GM18909 (cell line): ENCODE data around the gene RXRB.

Experiments
- ATAC-seq: cut with Tn5 transposase; IDR thresholded peaks from one replicate; pipeline ENCODE4 v1.9.1; 2021; ENCODE audit warnings: mild to moderate bottlenecking; ENCODE audit not compliant: unreplicated experiment, poor library complexity

Gene RXRB

DNA sequence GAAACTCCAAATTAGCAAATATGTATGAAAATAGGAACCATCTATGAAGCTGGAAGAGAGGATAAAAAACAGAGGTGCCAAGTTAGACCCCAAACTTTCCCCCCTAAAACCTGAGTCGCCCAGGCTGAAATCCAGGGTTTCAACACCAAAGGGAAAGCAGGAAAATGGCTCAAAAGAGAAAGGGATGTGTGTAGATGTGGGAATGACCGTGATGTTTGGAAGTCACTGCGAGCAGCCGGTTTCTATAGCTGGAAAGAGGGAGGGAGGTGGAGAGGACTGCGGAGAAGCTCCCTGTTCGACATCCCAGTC, 12.3 kb upstream of the RXRB start:
- ATAC-seq = no peak

DNA sequence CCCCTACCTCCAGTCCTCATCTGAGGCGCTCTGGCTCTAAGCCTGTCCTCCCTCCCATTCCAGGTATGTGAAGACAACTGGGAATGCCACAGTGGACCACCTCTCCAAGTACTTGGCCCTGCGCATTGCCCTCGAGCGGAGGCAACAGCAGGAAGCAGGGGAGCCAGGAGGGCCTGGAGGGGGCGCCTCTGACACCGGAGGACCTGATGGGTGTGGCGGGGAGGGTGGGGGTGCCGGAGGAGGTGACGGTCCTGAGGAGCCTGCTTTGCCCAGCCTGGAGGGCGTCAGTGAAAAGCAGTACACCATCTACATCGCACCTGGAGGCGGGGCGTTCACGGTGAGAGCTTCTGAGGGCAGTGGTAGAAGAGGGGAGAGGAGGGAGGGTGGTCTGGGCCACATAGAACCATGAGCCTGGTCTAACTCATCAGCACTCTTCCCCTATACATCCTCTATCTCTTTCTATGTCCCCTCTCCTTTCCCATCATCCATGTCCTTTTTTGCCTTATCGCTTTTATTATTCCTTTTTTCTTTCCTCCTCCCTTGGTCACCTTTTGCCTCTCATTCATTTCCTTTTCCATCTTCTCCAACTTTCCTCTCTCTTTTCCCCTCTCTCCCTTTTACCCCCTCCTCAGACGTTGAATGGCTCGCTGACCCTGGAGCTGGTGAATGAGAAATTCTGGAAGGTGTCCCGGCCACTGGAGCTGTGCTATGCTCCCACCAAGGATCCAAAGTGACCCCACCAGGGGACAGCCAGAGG, 11.4 kb upstream of the RXRB start:
- ATAC-seq = no peak

DNA sequence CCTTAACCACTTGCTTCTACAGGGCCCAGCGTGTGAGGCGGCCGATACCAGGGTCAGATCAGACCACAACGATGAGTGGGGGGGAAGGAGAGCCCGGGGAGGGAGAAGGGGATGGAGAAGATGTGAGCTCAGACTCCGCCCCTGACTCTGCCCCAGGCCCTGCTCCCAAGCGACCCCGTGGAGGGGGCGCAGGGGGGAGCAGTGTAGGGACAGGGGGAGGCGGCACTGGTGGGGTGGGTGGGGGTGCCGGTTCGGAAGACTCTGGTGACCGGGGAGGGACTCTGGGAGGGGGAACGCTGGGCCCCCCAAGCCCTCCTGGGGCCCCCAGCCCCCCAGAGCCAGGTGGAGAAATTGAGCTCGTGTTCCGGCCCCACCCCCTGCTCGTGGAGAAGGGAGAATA, 10.7 kb upstream of the RXRB start:
- ATAC-seq = no peak

GRCh38 chr6:33209856-33210255, 9.4 kb upstream of the RXRB start:
- no peak for ATAC-seq

DNA sequence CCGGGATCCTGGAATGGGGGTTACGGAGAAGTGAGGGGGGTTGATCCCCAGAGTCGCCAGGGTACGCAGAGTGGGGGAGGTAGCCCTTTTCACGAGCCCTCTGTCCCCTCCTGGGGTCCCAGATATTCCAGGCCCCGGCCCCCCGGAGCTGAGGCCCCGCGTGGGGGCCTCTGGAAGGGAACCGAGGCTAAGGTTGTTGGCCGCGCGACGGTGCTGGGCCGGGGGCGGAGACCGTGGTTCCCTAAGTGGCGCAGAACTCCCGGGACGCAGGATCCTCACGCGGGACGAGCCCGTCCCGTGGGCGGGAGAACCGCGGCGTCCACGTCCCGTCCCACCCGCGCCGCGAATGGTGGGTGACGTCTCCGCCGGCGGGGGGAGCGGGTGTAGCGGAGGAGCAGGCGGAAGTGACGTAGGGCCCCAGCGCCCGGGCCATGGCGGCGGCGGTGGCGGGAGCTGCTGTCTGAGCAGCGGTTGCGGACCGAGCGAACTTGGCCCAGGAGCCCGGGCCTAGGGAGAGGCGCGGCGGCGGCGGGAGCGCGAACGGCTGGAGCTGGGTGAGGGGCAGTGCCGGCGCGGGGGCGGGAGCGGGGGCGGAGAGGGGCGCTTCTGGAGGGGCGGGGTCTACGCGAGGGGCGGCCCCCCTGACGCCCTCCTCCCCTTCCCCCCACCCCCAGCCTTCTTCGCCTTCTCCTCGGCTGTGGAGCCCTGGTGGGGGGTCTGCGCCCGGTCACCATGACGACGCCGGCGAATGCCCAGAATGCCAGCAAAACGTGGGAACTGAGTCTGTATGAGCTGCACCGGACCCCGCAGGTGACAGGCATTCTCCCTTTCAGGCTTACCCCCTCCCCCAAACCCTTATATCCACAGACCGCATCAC, 7.9 kb upstream of the RXRB start, which contains the start of gene RING1:
TSS of gene RING1 (plus strand) at position 410 of the 877 bp plus-strand sequence. CDS start at position 733, 323 bp downstream.
- peak; percentile 50 for ATAC-seq

DNA sequence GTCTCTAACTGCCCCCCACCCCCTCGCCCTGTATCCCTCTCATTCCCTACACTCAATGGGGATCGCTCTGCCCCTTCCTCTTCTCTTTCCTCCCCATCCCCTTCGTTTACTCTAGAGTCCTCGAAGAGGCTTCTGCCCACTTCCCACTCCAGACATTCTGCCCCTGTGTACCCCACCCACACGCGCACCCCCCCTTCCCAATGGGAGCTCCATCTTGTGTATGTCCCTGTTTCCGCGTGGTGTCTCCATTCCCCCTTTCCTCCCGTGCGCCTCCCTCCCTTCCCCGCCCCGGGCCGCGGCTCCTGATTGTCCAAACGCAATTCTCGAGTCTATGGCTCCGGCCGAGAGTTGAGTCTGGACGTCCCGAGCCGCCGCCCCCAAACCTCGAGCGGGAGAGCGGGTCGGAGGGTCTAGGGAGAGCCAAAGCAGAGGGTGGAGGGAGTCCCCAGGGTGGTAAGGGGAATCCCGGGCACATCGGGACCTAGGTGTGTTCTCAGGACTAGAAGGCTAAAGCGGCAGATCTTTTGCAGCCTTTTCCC, 7.2 kb upstream of the RXRB start:
- no peak for ATAC-seq

DNA sequence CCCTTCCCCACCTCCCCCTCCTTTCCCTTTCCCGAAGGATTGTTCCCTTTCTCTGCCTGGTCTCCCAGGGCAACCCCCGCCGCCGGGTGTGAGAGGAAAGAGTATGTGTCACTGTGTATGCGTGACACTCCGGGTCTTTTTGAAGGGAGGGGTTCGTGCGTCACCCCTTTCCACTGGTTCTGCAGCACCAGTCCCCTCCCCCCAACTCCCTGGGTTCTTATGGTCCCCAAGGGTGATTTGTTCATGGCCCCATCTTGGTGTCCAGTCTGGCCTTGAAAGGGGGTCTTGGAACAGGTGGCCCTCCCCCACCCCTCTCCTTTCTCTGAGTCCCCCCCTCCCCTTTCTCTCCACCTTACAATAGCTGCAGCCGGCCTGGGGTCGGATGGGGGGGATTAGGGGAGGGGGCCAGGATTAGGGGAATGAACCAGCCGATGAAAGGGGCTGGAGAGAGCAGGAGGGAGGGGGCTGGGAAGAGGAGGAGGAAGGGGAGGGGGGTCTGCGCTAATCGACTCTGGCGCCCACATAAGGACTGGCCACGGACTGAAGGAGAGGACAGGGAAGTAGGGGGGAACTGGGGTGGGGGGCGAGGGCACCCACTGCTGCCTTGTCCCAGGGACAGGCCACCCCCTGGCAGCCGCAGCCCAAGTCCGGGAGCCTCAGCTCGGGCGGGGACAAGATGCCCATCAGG, 6.5 kb upstream of the RXRB start:
- ATAC-seq = no peak

- no peak for ATAC-seq
Measured at GRCh38 chr6:33206027-33206863, 5.8 kb upstream of the RXRB start.

DNA sequence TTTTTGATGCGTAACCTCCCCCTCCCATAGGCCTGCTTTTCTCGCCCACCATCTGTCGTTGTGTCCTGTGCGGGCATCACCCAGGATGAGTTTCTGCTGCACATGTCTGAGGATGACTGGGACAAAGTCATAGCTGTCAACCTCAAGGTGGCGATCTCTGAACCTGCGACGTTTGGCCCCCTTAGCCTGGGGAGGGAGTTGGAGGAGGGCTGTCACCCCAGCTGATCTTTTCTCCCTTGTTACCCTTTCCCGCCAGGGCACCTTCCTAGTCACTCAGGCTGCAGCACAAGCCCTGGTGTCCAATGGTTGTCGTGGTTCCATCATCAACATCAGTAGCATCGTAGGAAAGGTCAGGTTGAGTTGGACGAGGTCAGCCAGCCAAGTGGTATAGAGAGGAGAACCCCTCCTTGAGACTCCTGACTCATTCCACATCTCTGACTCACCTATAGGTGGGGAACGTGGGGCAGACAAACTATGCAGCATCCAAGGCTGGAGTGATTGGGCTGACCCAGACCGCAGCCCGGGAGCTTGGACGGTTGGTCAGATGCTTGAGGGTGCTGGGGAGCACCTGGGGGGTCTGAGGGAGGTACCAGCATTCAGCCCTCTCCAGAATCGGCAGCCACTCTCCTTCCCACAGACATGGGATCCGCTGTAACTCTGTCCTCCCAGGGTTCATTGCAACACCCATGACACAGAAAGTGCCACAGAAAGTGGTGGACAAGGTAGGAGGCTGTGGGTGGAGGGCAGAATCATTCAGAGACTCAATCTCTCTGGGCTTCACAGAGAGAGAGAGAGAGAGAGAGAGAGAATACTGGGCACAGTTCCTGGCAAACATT, 4.9 kb upstream of the RXRB start:
- no peak for ATAC-seq

- peak; percentile 50 for ATAC-seq
Measured at GRCh38 chr6:33204415-33205190, 4.1 kb upstream of the RXRB start, which contains the start of gene HSD17B8. HSD17B8 (plus strand) TSS chr6:33204655; CDS start chr6:33204669, 14 bp downstream.

DNA sequence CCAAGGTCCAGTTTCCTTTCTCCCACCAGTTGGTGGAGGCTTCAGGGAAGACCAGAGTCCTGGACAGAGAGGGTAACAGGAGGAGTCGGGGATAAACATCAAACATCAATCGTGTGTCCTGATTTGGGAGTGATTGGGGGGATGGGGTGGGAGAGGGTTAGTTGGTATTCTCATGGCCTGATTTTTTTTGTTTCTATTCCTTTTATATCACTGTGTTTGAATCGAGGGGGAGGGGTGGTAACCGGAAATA, 3.6 kb upstream of the RXRB start:
- no peak for ATAC-seq

GRCh38 chr6:33203443-33204164, 3.1 kb upstream of the RXRB start:
- ATAC-seq = no peak

- no peak for ATAC-seq
Measured at GRCh38 chr6:33202799-33203198, 2.3 kb upstream of the RXRB start.

GRCh38 chr6:33201935-33202334, 1.5 kb upstream of the RXRB start:
- ATAC-seq = no peak

DNA sequence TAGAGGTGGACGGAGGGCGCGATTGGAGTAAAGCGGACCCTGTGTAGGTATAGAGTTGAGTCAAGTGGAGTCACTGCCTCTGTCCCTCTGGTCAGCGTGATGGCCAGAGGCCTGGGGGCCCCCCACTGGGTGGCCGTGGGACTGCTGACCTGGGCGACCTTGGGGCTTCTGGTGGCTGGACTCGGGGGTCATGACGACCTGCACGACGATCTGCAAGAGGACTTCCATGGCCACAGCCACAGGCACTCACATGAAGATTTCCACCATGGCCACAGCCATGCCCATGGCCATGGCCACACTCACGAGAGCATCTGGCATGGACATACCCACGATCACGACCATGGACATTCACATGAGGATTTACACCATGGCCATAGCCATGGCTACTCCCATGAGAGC, 681 bp upstream of the RXRB start:
- ATAC-seq = no peak

GRCh38 chr6:33199687-33200218, 712 bp downstream of the RXRB start:
- ATAC-seq = peak; percentile 30

GRCh38 chr6:33198853-33199436, 1.5 kb downstream of the RXRB start:
- ATAC-seq = no peak
